GM19035 (cell line): ENCODE data around the gene TECPR2.
"Not testable (repeated sequence)": the region's sequence is repeated elsewhere in the genome, so short reads cannot be mapped to it uniquely, and the experiment has no call there.

Source experiments
- ATAC-seq: cut with Tn5 transposase; IDR thresholded peaks from one replicate; pipeline ENCODE4 v1.9.1; 2021; ENCODE audit not compliant: unreplicated experiment

The TECPR2 gene, protein sequence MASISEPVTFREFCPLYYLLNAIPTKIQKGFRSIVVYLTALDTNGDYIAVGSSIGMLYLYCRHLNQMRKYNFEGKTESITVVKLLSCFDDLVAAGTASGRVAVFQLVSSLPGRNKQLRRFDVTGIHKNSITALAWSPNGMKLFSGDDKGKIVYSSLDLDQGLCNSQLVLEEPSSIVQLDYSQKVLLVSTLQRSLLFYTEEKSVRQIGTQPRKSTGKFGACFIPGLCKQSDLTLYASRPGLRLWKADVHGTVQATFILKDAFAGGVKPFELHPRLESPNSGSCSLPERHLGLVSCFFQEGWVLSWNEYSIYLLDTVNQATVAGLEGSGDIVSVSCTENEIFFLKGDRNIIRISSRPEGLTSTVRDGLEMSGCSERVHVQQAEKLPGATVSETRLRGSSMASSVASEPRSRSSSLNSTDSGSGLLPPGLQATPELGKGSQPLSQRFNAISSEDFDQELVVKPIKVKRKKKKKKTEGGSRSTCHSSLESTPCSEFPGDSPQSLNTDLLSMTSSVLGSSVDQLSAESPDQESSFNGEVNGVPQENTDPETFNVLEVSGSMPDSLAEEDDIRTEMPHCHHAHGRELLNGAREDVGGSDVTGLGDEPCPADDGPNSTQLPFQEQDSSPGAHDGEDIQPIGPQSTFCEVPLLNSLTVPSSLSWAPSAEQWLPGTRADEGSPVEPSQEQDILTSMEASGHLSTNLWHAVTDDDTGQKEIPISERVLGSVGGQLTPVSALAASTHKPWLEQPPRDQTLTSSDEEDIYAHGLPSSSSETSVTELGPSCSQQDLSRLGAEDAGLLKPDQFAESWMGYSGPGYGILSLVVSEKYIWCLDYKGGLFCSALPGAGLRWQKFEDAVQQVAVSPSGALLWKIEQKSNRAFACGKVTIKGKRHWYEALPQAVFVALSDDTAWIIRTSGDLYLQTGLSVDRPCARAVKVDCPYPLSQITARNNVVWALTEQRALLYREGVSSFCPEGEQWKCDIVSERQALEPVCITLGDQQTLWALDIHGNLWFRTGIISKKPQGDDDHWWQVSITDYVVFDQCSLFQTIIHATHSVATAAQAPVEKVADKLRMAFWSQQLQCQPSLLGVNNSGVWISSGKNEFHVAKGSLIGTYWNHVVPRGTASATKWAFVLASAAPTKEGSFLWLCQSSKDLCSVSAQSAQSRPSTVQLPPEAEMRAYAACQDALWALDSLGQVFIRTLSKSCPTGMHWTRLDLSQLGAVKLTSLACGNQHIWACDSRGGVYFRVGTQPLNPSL (N-terminal part only)

DNA sequence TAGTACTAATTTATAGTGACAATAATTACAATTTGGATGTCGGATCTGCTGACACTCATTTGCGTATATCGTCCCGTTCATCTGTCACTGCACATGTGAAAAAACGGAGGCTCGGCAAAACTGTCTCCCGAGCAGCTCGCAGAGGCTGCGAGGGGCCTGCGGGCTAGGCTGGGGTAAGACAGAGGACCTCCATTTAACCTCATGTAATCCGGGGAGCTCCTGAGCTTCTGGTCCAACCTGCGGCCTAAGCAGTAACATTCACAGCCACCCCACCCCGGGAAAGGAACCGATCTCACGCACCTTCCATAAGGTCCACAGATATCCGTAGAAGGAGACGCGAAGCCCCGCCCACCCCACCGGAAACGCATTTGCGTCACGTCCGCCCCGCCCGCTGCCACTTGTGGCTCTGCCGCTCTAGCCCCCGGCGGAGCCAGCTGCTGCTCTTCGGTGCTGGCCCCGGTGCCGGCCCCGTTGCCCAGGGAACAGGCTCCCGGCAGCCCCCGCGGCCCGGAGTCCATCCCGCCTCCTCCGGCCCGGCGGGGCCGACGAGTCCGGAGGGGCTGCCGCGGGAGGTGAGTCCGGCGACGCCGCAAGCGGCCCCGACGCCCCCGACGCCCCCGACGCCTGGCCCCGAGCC is at the start of gene TECPR2, which contains the start of gene CINP:
TSS of gene TECPR2 (plus strand) at position 397 of the 637 bp plus-strand sequence. CDS start 13,781 bp downstream, outside the sequence.
TSS of gene CINP (minus strand) at position 346 of the 637 bp plus-strand sequence. CDS start at position 307, 39 bp downstream.
- peak; percentile 88 for ATAC-seq

DNA sequence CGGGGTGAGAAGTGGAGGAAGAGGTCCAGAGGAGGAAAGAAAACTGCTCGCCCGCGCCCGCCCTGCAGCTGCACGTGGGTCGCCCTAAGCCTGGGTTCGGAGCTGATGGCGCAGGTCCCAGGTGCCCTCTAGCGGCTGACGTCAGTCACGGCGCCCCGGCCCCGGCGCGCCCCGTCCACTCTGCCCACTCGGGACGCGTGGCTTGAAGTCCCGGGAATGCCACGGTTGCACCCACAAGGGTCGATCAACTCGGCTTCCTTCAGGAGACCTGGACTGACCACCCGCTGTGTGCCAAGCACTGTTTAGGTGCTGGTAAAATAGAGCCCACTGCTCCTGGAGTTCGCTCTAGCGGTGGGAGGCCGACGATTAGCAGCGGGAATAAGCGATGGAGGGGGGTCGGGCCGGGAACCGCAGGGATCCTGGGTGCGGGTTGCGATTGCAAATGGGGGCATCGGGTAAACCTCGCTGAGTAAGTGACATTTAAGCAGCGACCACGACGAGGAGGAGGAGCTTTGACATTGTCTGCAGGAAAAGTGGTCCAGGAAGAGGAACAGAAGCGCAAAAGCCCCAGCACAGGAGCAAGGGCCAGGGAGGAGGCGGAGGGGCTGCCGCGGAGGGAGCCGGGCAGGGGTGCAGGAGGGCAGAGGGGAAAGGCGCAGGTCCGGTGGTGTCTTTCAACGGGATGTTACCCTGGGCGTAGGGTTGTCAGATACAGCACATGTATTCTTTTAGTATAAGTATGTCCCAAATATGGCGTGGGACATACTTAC is 48.3 kb upstream of the TECPR2 start:
- peak; percentile 45 for ATAC-seq

DNA sequence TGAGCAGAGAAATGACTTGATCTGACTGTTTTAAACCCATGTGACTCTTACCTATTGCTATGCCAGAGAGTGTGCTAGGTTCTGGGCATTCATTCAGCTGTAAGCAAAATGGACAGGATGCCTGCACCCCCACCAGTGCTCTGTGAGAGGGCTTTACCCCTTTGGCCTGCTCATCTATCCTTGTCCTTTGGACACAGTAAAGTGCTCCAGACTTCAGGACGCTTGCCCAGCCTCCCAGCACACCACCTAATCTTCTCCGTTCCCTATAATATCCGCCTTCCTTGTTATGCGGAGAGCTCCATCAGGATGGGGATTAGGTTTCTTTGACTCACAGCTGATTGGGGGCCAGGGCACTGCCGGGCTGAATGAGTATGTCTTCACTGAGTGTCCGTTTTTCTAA is 47.6 kb upstream of the TECPR2 start:
- ATAC-seq, result no peak

DNA sequence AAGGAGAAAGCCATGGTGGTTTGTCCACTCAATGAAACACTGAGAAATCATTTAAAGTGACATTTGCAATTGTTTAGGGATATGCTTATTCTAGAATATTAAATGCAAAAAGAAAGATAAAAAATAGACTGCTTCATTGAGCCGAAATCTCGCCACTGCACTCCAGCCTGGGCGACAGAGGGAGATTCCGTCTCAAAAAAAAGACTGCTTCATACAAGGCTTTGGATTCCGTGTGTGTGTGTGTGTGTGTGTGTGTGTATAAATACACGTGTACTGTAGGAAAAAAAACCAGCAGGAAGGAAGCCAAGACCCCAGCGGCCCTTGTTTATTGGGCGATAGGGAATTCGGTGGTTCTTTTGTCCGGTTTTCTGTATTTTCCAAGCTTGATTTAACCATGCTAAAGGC is 46.4 kb upstream of the TECPR2 start:
- no peak for ATAC-seq

DNA sequence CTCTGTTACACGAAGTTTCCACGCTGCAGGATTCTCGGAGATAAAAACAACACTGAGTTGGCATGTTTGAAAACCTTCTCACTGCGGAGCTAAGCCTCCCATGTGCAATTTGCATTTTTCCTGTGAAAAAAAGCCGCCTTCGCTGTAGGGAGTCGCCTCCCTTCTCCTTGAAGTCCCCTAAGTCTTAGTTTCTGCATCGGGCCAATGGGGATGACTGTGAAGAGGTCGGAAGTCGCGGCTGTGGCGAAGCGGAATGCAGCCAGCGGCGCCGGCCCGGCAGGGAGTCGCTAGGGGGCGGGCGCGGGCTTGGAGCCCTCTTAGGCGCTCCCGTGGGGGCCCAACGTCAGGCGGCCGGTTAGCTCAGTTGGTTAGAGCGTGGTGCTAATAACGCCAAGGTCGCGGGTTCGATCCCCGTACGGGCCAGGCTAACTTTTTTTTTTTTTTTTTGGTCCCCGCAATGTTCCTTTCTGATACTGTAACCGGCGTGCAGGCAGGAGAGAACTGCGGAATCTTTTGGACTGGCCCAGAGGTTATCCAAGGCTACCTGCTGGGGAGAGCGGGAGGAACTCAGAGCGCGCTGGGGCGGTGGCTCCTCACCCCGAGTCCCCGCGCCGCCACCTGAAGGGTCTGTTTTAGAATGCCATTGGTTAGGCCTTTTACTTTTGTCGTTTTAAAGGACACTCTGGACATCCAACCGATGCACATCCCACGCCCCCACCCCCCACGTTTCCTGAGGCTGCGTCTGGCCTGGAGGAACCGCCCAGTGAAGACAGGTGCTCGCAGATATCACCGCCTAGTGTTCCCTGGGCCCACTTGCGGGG is 45.8 kb upstream of the TECPR2 start:
- peak; percentile 64 for ATAC-seq

DNA sequence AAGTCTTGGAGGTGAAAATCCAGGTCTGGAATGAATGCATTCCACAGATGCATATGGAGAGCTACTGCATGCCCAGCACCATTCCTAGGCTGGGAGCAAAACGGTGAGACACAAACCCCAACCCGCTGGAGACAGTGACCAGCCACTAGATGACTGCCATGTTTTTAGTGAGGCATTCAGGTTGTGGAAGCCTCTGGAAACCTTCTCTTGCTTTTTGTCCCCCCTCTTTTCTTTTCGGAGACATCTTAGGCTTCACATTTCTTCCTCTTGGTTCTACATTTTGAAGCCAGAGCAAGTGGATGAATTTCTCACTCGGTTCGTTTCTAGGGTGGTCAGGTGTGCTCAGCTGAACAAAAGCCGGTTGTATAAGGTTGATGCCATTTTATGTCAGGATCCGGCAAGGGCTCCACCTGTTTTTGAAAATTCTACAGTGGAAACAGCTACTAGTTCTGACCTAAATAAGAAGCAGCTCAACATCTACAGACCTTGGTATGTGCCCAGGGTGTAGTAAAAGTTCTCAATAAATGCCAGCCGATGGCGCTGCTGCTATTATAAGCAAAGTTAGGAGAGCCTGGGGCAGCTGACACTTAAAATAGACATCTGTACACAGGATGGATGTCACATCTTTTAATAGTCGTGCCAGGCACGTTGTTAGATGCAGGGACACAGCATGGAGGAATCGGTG is 45.0 kb upstream of the TECPR2 start:
- no peak for ATAC-seq

DNA sequence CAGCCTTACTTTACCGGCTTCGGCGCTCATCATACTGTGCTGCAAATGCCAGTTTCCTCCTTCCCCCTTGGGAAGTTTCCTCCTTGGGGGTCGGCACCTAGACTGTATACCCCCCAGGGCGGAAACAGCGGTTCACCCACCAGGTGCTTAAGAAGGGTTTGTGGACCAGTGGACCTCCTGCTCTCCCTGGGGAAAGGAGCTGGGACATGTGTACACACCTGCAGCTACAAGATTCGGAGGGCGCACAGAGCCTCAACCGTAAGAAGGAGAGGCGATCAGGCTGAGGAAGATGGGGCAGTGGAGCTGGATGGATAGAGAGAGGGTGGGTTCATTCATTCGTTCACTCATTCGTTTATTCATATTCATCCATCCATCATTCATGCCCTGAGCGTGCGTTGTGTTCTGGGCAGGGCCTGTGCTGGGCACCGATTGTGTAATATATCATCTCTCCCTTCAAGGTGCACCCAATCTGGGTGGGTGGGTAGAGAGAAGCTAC is 43.9 kb upstream of the TECPR2 start:
- no peak for ATAC-seq

DNA sequence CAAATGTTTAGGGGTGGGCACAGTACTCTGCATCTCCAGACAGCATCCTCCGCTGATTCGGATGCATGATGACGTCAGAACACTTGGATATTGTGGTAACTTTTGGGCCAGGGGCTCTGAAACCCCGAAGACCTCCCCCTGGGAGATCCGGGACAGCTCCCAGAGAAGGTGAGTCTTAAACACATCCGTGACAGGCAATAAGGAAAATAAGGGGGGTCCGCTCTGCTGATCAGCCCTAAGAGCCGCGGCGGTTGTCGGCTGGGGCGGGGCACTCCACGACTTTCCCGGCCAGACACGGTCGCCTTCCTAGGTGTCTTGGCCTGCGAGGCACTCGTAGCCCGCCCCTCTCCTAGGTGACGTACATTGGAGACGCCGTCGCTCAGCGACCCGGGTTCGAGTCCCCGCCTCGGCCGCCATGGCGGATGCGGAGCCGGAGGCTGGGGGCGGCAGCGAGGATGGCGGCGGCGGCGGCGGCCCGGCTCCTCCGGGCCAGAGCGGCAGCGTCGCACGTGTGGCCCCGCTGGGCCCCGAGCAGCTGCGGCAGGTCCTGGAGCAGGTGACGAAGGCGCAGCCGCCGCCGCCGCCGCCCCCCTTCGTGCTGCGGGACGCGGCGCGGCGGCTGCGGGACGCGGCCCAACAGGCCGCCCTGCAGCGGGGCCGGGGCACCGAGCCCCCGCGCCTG is 43.2 kb upstream of the TECPR2 start, which contains the start of gene ZNF839:
TSS of gene ZNF839 (plus strand) at position 396 of the 682 bp plus-strand sequence. CDS start at position 416, 20 bp downstream.
- ATAC-seq, result peak; percentile 60

DNA sequence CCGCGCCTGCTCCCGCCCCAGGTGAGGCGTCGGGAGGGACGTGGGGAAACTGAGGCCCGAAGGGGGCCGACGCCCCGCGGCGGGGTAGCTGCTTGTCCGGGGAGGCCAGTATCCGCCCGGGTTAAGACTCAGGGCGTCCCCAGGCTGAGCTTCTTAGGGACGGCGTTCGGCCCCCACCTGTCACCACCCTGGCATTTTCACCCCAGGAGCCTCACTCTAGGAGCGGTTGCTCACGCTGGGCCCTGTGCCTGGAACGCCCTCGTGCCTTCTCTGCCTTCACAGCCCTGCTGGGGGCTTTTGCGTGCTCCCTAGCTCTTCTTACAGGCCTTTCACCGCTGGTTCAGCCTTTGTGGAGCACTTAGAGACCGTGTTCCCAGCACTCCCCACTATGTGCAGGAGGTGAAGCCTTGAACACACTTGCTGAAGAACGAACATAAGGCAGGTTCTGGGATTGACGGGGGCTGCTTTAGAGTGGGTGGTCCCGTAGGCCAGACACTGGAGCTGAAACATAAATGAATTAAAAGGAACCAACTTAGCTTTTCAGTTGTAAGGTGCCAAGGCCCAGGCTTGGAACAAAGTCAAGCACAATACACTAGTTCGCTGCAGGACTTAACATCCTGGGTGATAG is 42.6 kb upstream of the TECPR2 start:
- peak; percentile 30 for ATAC-seq

DNA sequence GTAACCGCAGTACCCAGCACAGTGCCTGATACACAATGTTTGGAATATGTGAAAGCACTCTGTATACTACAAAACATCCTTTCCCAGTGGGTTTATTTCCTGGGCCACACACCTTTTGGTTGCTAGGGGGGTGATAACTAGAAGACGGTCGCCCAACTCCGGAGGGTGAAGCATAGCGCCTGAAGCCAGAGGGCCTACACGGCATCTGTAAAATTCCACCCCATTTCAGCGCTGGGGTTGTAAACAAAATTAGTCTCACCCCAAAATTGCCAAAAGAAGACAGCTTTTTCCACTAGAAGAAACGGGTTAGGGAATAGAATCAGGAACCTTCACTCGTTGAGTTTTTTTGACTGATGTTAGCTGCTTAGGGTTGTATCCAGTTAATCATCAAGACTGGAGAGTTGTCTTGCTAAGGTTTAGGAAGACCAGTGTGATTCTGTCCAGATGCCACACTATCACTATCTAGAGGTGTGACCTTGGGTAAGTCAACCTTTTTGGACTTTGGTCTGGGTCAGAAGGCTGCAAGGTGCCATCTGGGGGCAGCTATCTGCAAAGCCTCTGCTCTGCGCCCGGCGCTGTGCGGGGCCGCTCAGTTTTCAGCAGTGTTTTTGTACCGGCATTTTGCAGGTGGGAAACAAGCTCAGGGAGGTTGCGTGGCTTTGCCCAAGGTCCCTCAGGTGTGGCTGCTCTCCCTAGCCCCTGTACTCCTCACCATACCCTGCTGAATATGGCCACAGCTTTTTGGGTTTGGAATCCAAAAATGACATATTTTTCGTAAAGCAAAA is 41.9 kb upstream of the TECPR2 start:
- ATAC-seq, result no peak

DNA sequence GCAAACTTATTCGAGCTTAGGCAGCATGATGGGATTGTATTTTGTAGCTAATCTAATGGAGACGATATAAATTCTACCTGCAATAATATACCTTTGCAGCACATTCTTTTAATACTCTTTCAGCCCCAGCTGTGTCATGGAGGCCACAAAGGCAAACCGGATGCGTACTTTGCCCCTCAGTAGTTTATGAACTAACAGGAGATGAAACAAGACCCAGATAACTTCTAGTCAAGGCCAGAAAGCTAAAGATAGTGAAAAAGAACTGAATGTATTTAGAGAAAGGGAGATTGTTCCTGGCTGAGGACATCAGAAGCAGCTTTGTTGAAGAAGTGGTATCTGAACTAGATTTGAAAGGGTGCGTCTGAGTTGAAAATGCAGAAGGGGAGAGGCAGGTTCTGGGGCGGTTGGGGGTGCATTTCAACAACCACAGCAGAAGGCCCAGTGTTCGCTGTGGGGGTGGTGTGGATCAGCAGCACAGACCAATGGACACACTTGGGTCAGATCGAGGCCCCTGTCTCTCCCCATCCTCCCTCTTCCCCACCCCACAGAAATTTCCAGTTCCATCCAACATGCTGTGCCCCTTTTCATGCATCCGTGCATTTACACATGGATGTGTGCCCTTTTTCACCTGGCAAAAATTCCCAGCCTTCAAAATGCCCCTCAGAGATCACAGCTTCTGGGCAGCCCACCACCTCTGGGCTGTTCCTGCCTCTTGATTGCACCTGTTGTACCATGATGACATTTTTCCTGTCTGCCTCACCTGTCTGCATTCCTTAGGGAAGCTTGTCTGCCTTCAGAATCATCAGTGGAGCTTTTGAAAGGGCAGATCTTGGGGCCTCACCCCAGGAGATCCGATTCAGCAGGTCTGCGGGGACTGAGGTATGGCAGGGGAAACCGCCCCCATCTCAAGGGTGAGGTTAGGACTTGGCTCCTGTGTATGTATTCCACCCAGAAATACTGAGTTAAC is 41.0 kb upstream of the TECPR2 start:
- no peak for ATAC-seq

DNA sequence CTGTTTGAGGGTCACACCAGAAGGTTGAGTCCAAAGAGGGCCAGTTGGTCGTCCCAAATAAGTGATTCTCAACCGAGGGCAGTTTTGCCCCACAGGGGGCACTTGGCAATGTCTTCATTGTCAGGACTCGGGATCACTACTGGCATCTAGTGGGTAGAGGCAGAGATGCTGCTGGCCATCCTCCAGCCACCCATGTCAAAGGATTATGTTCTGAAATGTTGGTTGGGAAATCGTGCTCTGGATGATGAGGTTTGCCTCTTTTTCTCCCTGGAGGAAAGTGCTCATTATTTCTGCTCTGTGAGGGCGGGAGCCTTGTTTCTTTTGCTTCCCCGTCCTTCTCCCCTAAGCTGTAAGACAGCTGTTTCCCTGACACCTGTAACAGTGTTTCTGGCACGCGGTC is 39.6 kb upstream of the TECPR2 start:
- ATAC-seq, result no peak

DNA sequence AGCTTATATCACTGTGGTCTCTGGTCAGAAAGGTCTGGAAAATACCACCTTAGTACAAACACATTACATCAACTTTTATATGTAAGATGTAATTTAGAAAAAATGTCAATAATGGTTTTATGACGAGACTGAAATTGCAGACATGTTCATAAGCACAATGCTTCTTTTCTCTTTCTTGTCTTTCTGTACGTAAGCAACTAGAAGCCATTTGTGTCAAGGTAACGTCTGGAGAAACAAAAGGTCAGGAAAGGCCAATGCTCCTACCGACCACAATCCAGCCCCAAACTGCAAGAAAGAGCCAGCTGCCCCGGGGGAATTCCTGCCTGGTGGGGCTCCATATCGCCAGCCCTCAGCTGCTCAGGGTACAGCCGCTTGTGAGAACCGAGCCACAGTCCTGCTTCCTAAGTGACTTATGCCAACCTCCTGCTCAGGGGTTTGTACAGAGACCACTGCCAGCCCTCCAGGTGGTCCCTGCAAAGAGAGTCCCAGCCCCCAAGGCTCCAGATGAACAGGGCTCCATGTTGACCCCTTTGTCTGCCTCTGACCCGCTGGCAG is 36.9 kb upstream of the TECPR2 start:
- no peak for ATAC-seq

DNA sequence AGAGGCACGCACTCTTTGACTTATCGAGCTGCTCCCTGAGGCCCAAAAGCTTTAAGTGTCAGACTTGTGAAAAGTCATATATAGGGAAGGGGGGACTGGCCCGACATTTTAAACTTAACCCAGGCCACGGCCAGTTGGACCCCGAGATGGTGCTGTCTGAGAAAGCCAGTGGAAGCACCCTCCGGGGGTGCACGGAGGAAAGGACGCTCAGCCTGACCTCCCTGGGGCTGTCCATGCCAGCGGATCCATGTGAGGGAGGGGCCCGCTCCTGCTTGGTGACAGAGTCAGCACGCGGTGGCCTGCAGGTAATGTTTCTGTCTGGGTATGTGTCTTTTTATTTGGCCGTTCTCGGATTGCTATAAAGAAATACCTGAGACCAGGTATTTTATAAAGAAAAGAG is 36.2 kb upstream of the TECPR2 start:
- ATAC-seq, result no peak

DNA sequence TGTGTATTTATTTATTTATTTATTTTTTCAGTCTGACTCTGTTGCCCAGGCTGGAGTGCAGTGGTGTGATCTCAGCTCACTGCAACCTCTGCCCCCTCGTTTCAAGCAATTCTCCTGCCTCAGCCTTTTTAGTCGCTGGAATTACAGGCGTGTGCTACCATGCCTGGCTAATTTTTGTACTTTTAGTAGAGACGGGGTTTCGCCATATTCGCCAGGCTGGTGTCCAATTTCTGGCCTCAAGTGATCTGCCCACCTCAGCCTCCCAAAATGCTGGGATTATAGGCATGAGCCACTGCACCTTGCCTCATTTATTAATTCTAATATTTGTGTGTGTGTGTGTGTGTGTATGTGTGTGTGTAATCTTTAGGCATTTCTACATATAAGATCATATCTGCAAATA is 33.4 kb upstream of the TECPR2 start:
- ATAC-seq, result not testable (repeated sequence)
